OCI-LY7 (cell line): ENCODE results near the gene FASTK. TPM values are rescaled to one million over a fixed set of nuclear protein-coding genes. Genes with fewer than 3 reads are reported as not detected.

ENCODE experiments used
- BruUV-seq: library from RNA; stranded (reverse); fragments of 400-500 nt; replicated peaks from 2 replicates; lab custom pipeline; 2021; lab: Mats Ljungman, UMichigan
- CTCF ChIA-PET: fragments of 300-600 bp; sonication (Branson Sonifier 250); formaldehyde crosslinking; loops from one replicate; lab custom pipeline; 2022; ENCODE audit warnings: antibody characterized with exemption; ENCODE audit not compliant: unreplicated experiment; lab: Charles Lee
- POLR2A ChIA-PET: fragments of 300-600 bp; sonication (Branson Sonifier 250); formaldehyde crosslinking; loops from one replicate; lab custom pipeline; 2022; ENCODE audit warnings: antibody characterized with exemption; lab: Charles Lee
- DNase-seq: peaks from one replicate; pipeline ENCODE4 v3.0.0-alpha.2; 2015; ENCODE audit warnings: low spot score
- H2AFZ ChIP-seq: fragments of 200-600 bp; sonication (generic), shearing (Covaris generic); 2 replicates; pipeline ENCODE4 v1.6.1; 2014; ENCODE audit warnings: mild to moderate bottlenecking, antibody characterized with exemption, low read length, moderate library complexity
- H3K27ac ChIP-seq: fragments of 200-600 bp; sonication (generic); 2 replicates; pipeline ENCODE4 v1.5.1; 2014; ENCODE audit warnings: mixed run types, low read depth, mild to moderate bottlenecking, moderate library complexity, low read length, inconsistent platforms; ENCODE audit not compliant: poor library complexity, severe bottlenecking
- H3K36me3 ChIP-seq: fragments of 200-600 bp; sonication (generic); 2 replicates; pipeline ENCODE4 v1.6.1; 2014; ENCODE audit warnings: mild to moderate bottlenecking, antibody characterized with exemption, low read length, moderate library complexity, mixed read lengths; ENCODE audit not compliant: insufficient read depth
- H3K4me1 ChIP-seq: fragments of 200-600 bp; sonication (generic); 2 replicates; pipeline ENCODE4 v1.5.1; 2014; ENCODE audit warnings: mild to moderate bottlenecking, low read length; ENCODE audit not compliant: insufficient read depth, poor library complexity, severe bottlenecking
- H3K4me2 ChIP-seq: fragments of 200-600 bp; sonication (generic); 2 replicates; pipeline ENCODE4 v1.6.1; 2014; ENCODE audit warnings: mild to moderate bottlenecking, low read length
- H3K4me3 ChIP-seq: fragments of 200-600 bp; sonication (generic); 2 replicates; pipeline ENCODE4 v1.5.1; 2014; ENCODE audit warnings: mild to moderate bottlenecking, low read depth, low read length; ENCODE audit not compliant: poor library complexity, severe bottlenecking
- H3K79me2 ChIP-seq: fragments of 200-600 bp; sonication (generic); 2 replicates; pipeline ENCODE4 v1.6.1; 2016; ENCODE audit warnings: low read depth, mild to moderate bottlenecking, low read length, moderate library complexity, mixed read lengths; ENCODE audit not compliant: insufficient read depth
- H3K9me2 ChIP-seq: fragments of 200-600 bp; sonication (generic); 2 replicates; pipeline ENCODE4 v1.6.1; 2016; ENCODE audit warnings: mild to moderate bottlenecking, low read length, mixed read lengths; ENCODE audit not compliant: insufficient read depth
- H3K9me3 ChIP-seq: fragments of 200-600 bp; sonication (generic); 2 replicates; pipeline ENCODE4 v1.6.1; 2014; ENCODE audit warnings: mild to moderate bottlenecking, mixed run types, low read length, mixed read lengths
- H4K20me1 ChIP-seq: fragments of 200-600 bp; sonication (generic); 2 replicates; pipeline ENCODE4 v1.6.1; 2014; ENCODE audit warnings: mild to moderate bottlenecking, antibody characterized with exemption, low read length, moderate library complexity, mixed read lengths; ENCODE audit not compliant: insufficient read depth
- CTCF ChIP-seq: fragments of 200-600 bp; sonication (generic); conservative IDR thresholded peaks from 2 replicates; pipeline ENCODE4 v1.5.1; 2014; ENCODE audit warnings: mild to moderate bottlenecking, antibody characterized with exemption, low read length, moderate library complexity, mixed read lengths
- EZH2phosphoT487 ChIP-seq: fragments of 200-600 bp; sonication (generic); IDR thresholded peaks from 2 replicates; pipeline ENCODE4 v1.6.1; 2018; ENCODE audit warnings: low read depth, borderline replicate concordance, mild to moderate bottlenecking, mixed run types, antibody characterized with exemption, low read length, moderate library complexity, mixed read lengths
- intact Hi-C: fragments of 100-400 bp; cut with micrococcal nuclease; formaldehyde crosslinking; loops from one replicate; pipeline ENCODE4 v1.10.0; 2022; ENCODE audit not compliant: unreplicated experiment
- total RNA-seq, 2 experiments: library from RNA; depleted of rRNA in 1 of 2; stranded (reverse); fragments of >200 nt in 1 of 2; shearing (Covaris generic) in 1 of 2; gene quantifications; 2 replicates each; pipeline ENCODE4 v1.2.3, GENCODE V29; 2014 to 2022

FASTK gene
- total RNA-seq, 2 experiments from 2014 or later: 90.5 to 118 TPM

DNA sequence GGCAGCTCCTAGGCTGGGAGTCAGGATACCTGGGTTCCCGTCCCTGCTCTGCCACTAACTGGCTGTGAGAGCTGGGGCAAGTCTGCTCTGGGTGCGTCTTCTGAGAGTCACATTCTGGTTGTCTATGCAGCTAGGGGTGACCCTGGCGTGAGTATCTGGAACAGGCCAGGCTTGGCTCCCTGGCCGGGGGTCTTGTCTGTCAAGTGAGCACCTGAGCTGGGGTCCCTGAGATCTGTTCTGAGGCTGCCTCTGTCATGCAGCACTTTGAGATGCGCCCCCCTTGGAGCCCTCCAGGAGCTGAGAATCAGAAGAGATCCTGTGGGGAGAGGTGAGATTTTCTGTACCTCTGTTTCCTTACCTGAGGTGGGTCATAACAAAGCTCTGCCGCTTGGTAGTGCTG is 13.1 kb upstream of the FASTK start:
- no peak for DNase-seq
- ChIA-PET POLR2A (interaction anchor here (0.5 to 0.7 kb wide), 3 partner anchors 9 to 758 kb away, joined by 3 read pairs; no protein-coding TSS in a partner anchor), CTCF (interaction anchor here (1.1 kb wide), 1 partner anchor 11 kb away, joined by 3 read pairs; the partner anchor contains the start of gene TMUB1)
- TF ChIP-seq CTCF (no peak), EZH2phosphoT487 (no peak)
- Histone ChIP-seq H3K9me2 (no peaks in the 10 kb centered on the region), H3K79me2 (no peaks in the 10 kb centered on the region), H3K4me2 (no peak overlapping the region), H3K4me3 (no peak overlapping the region), H3K27ac (no peak overlapping the region), H2AFZ (no peak overlapping the region), H3K36me3 (no peaks in the 10 kb centered on the region), H4K20me1 (no peaks in the 10 kb centered on the region; the same call in 1 of the 2 replicates), H3K9me3 (no peaks in the 10 kb centered on the region), H3K4me1 (peaks cover 3% of the 10 kb centered on the region)
- BruUV-seq: no TSS peak
- intact Hi-C loops: loop anchor here (10.0 kb wide), 1 partner anchor 61 kb away; no protein-coding TSS in a partner anchor

DNA sequence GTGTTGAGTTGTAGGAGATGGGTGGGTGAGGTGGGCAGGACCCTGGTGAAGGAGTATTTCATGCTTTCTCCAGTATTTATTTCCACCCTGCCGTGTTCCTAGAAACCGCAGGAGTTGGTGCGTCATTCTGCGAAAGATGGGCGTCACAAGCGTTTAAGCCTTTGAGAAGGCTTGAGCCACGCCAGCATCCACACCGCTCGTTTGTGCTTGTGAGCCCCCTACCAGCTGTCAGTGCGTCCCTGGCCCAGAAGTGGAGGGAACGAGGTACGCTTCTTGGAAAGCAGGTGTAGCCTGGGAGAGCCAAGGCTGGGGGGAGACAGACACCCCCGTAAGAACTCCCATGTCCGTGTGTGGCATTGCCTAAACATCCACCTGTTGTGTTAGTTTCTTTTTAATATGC is 11.4 kb upstream of the FASTK start:
- intact Hi-C loops: loop anchor here (10.0 kb wide), 1 partner anchor 63 kb away; no protein-coding TSS in a partner anchor
- Histone ChIP-seq H3K27ac (no peak overlapping the region), H3K4me1 (no peaks in the 10 kb centered on the region), H2AFZ (no peak overlapping the region), H4K20me1 (no peaks in the 10 kb centered on the region; the same call in 1 of the 2 replicates), H3K4me3 (no peak overlapping the region), H3K36me3 (no peaks in the 10 kb centered on the region), H3K9me3 (no peaks in the 10 kb centered on the region), H3K4me2 (no peak overlapping the region), H3K9me2 (no peaks in the 10 kb centered on the region), H3K79me2 (no peaks in the 10 kb centered on the region)
- DNase-seq: no peak
- ChIA-PET POLR2A (no interaction called here), CTCF (no interaction called here)
- TF ChIP-seq EZH2phosphoT487 (no peak), CTCF (no peak)
- BruUV-seq: no TSS peak

- Histone ChIP-seq H3K9me2 (no peaks in the 10 kb centered on the region), H3K4me3 (no peak overlapping the region), H3K36me3 (no peaks in the 10 kb centered on the region), H3K27ac (no peak overlapping the region), H2AFZ (no peak overlapping the region), H3K4me1 (no peaks in the 10 kb centered on the region), H3K4me2 (no peak overlapping the region), H4K20me1 (no peaks in the 10 kb centered on the region; the same call in 1 of the 2 replicates), H3K9me3 (no peaks in the 10 kb centered on the region), H3K79me2 (no peaks in the 10 kb centered on the region)
- intact Hi-C loops: loop anchor here (10.0 kb wide), 1 partner anchor 63 kb away; no protein-coding TSS in a partner anchor
- POLR2A ChIA-PET: no interaction called here
- DNase-seq: peak; percentile 42
- TF ChIP-seq EZH2phosphoT487 (no peak), CTCF (peak; percentile 76)
- BruUV-seq: no TSS peak
- CTCF ChIA-PET: no interaction called here
Observed at GRCh38 chr7:151091431-151091830, 10.8 kb upstream of the FASTK start.
